ENCODE data around the gene CBX2. TPM values are rescaled to one million over a fixed set of nuclear protein-coding genes. Genes with fewer than 3 reads are reported as not detected.

Gene CBX2
- total and polyA plus RNA-seq, 7 donors, result 0.40 to 2.3 (median 0.57) TPM

DNA sequence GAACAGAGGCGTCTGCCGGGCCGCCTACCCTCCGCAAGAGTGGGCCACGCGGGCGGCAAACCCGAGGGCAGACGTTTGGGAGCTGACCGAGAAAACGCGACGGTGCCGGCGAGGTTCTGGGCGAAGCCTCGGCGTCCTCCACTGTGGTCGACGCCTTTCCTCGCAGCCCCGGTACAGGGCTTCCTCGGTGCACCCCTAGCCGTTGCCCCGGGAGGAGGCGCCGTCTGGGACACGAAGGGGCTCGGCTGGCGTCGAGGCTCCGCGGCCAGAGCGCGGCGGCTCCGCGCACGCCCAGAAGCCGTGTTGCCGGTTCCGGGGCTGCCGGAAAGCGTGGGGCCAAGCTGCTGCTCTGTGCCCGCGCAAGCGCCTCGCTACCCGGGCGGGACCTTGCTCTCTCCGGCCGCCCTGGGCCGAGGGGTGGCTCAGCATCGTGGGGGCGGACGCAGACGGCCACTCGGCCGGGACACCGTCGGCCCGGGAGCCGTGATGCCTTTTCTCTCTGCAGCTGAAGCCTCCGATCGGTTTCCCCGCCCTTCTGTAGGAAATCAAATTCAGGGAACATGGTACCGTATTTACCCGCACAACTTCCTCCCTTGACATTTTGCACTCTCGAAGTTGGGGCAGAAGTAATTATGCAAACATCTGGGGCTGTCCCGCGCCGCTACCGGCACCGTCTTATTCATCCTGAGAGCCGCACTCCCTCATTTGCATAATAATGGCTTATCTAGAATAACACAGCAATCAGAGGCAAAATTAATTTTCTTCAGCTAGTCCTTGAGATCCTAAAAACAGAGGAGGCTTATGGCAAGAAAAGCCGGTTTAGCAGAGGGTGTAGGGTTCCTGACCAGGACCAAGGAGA, 26.3 kb downstream of the CBX2 start:
- TF ChIP-seq CTCF (IDR thresholded peaks at IDR 0.05), result no peak
- Histone ChIP-seq H3K4me3 (no peak overlapping the region), H3K36me3 (ENCODE audit: insufficient read depth in 1 of 2, low read depth in 1 of 2) (no peaks in the 10 kb centered on the region), H3K27me3 (ENCODE audit: insufficient read depth in 3 of 3, low read length in 2 of 3) (peaks cover 0 to 97% (median 73%) of the 10 kb centered on the region in 3 donors), H3K4me1 (peaks cover under 1% of the 10 kb centered on the region), H3K27ac (no peak overlapping the region), H3K9me3 (no peaks in the 10 kb centered on the region)
- ATAC-seq, result peak in 1 of 4 donors; percentile 7
- WGBS, 3 donors, result 1 to 3% (median 3%) methylated on average over 69 to 76 of the region's 76 CpGs
- intact Hi-C loops (cut with DNase I), result no loop called here
- DNase-seq, result no peak

DNA sequence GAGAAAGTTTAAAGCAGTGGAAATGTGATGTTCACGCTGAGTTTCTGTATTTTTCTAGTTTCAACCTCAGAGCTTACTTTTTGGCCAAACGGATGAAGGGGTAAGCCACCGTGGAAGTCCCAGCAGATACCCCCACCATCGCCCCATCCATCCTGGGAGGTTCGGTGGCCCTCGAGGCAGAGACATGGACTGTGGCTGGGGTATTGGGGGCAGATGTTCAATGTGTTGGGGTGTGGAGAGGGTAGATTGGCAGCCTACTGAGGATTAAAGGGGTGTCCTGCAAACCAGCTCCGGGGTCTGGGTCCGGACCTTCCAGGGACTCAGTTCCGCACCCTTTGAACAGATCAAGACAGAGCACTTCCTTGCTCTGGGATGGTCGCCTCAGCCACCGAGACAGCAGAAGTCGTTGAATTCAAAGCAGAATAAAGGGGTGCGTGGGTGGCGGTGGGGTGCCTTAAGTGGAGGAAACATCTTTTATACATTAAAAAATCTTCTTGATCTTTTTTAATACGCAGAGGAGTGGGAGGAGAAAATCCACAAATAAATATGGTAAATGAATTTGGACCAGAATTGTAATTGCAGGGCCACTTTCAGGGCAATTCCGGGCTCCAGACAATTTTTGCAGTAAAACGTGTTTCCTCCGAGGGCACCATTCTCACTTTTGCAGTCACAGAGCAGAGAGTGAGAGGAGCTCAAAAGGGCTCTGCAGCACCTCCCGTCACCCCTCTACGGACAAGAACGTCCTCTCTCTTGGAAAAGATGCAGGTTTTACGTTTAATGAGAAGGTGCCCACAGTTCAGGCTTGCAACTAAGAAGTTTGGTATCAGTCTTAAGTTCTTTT, 27.1 kb downstream of the CBX2 start:
- intact Hi-C loops (cut with DNase I), result loop anchor here in 1 of 2 donors (5.0 kb wide), 1 partner anchor 187 kb away; no protein-coding TSS in a partner anchor
- H3K27ac ChIP-seq, result no peak overlapping the region
- TF ChIP-seq CTCF (IDR thresholded peaks at IDR 0.05), result no peak
- H3K9me3 ChIP-seq, result no peaks in the 10 kb centered on the region
- H3K27me3 ChIP-seq (ENCODE audit: insufficient read depth in 3 of 3, low read length in 2 of 3), result peaks cover 0 to 96% (median 72%) of the 10 kb centered on the region in 3 donors
- ATAC-seq, result no peak
- WGBS, 3 donors, result 20 to 26% (median 23%) methylated on average over 22 of the region's 22 CpGs
- no peaks in the 10 kb centered on the region for H3K4me1 ChIP-seq
- H3K36me3 ChIP-seq (ENCODE audit: insufficient read depth in 1 of 2, low read depth in 1 of 2), result no peaks in the 10 kb centered on the region
- DNase-seq, result no peak
- no peak overlapping the region for H3K4me3 ChIP-seq

- Histone ChIP-seq H3K36me3 (ENCODE audit: insufficient read depth in 1 of 2, low read depth in 1 of 2) (no peaks in the 10 kb centered on the region), H3K9me3 (no peaks in the 10 kb centered on the region), H3K4me1 (peaks cover 5% of the 10 kb centered on the region), H3K27me3 (ENCODE audit: insufficient read depth in 3 of 3, low read length in 2 of 3) (peaks cover 0 to 94% (median 73%) of the 10 kb centered on the region in 3 donors), H3K27ac (no peak overlapping the region), H3K4me3 (no peak overlapping the region)
- TF ChIP-seq CTCF (IDR thresholded peaks at IDR 0.05), result no peak
- intact Hi-C loops (cut with DNase I), result loop anchor here in 1 of 2 donors (5.0 kb wide), 1 partner anchor 186 kb away; no protein-coding TSS in a partner anchor
- DNase-seq (no peak), ATAC-seq (no peak)
- WGBS, 3 donors, result 21 to 35% (median 23%) methylated on average over 4 of the region's 4 CpGs
Measured at GRCh38 chr17:79806446-79806760, 28.5 kb downstream of the CBX2 start.

DNA sequence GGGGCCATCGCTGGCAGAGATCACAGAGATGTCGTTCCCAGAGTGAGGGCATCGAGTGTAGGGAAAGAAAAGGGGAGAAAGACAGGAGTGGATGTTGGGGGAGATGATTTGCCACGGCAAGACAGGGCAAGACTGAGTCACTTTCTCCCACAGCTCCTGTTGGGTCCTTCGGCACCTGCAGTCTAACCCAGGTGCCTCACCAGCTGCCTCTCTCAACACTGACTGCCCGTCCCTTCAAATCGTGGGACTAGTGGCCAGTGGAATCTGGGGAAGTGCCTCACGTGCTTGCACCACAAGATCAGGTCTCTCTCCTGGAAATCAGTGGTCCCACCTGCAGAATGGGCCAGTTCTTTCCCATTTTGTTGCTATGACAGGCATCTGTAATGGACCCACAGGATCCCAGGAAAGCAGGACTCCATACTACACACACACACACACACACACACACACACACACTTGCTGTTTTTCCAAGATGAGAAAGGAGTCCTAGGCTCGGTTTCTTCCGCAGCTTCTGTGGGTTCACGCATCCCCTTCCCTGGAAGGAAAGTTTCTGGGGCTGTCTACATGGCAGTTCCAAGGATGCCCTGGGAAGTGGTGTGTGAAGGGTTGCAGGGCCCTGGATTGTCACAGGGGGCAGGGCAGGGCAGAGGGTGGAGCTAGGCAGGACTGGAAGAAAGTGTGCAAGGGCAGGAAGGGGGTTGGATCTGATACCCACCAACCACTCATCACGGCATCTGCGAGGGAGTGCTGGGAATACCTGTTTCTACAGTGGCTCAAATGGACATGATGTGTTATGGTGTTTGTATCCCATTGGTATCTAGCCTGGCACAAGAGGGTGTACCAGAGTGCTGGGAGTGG, 29.1 kb downstream of the CBX2 start:
- DNase-seq, result no peak
- no peak overlapping the region for H3K4me3 ChIP-seq
- H3K4me1 ChIP-seq, result peaks cover 7% of the 10 kb centered on the region
- no peaks in the 10 kb centered on the region for H3K9me3 ChIP-seq
- no peak for ATAC-seq
- peaks cover 0 to 94% (median 74%) of the 10 kb centered on the region in 3 donors for H3K27me3 ChIP-seq (ENCODE audit: insufficient read depth in 3 of 3, low read length in 2 of 3)
- no peak overlapping the region for H3K27ac ChIP-seq
- H3K36me3 ChIP-seq (ENCODE audit: insufficient read depth in 1 of 2, low read depth in 1 of 2), result no peaks in the 10 kb centered on the region
- no peak for TF ChIP-seq CTCF (IDR thresholded peaks at IDR 0.05)
- intact Hi-C loops (cut with DNase I), result loop anchor here in 1 of 2 donors (5.0 kb wide), 1 partner anchor 185 kb away; no protein-coding TSS in a partner anchor
- WGBS, 3 donors, result 21 to 26% (median 21%) methylated on average over 12 to 13 of the region's 13 CpGs

Data from psoas muscle (tissue), 8 donors.